ENCODE measurements around the gene OPCML.
A peak's percentile ranks its signal among the peaks of the same experiment; 100 is the strongest.

Gene OPCML

DNA sequence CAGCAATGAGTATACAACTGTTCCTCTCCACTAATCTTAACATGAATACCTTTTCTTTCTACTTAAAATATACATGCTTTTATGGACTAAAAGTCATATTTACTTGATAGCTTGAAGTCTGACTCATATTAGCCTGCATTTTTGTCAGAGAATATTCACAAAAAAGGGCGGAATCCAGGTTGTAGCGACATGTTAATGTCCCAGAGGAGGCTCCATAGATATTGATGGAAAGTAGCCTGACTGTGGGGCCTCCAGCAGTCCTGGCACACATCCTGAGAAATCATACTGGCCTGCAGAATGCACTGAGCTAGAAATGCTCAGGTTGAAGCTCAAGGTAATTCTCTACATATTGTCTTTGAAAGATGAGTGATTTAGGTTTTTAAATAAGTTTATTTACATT lies 1110.7 kb downstream of the OPCML start:
- no peak for TF ChIP-seq ZFX (IDR thresholded peaks at IDR 0.05; ENCODE audit: borderline replicate concordance)
- no peak for TF ChIP-seq CTCF (IDR thresholded peaks at IDR 0.05)
- H3K27ac ChIP-seq: no peak overlapping the region

GRCh38 chr11:132414451-132414850 lies 1117.8 kb downstream of the OPCML start:
- TF ChIP-seq ZFX (IDR thresholded peaks at IDR 0.05; ENCODE audit: borderline replicate concordance): no peak
- TF ChIP-seq CTCF (IDR thresholded peaks at IDR 0.05): no peak
- H3K27ac ChIP-seq: no peak overlapping the region

- no peak overlapping the region for H3K27ac ChIP-seq
- TF ChIP-seq CTCF (IDR thresholded peaks at IDR 0.05) (no peak), ZFX (IDR thresholded peaks at IDR 0.05; ENCODE audit: borderline replicate concordance) (no peak)
Measured at GRCh38 chr11:132410383-132410782, 1121.9 kb downstream of the OPCML start.

DNA sequence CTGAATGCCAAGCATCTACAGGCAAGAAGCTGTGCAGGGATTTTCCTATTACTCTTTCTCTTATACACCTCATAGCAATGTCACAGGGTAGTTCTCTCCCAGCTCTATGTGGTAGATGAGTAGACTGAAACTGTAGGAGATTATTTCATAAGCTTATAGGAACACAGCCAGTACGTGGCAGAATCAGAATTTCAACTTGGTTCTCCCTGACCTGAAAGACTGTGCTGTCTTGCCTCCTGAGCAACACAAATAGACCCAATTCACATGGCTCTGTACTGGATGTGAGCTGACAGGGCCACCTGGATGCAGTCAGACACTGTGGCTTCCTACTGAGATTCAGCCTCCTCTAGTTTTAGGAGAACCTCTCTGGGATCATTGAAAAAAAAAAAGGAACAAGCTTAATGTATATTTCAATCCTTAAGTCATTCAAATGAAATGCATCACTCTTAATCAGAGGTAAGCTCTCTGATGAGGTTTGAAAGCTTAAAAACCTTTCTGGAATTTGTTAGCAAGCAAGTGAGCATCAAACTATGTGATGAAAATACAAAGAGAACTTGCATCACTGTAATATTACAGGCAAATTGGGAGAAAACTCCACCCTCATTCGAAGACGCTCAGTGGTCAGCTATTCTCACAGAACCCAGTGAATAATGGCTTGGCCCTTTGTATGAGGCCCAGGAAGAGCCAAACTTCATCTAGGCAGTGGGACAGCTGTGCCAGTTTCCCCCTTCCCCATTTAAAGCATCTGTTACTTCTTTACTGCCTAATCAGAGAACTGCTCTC lies 1122.5 kb downstream of the OPCML start:
- TF ChIP-seq ZFX (IDR thresholded peaks at IDR 0.05; ENCODE audit: borderline replicate concordance): no peak
- TF ChIP-seq CTCF (IDR thresholded peaks at IDR 0.05): no peak
- no peak overlapping the region for H3K27ac ChIP-seq

- TF ChIP-seq CTCF (IDR thresholded peaks at IDR 0.05) (no peak), ZFX (IDR thresholded peaks at IDR 0.05; ENCODE audit: borderline replicate concordance) (no peak)
- no peak overlapping the region for H3K27ac ChIP-seq
Measured at GRCh38 chr11:132408877-132409276, 1123.4 kb downstream of the OPCML start.

DNA sequence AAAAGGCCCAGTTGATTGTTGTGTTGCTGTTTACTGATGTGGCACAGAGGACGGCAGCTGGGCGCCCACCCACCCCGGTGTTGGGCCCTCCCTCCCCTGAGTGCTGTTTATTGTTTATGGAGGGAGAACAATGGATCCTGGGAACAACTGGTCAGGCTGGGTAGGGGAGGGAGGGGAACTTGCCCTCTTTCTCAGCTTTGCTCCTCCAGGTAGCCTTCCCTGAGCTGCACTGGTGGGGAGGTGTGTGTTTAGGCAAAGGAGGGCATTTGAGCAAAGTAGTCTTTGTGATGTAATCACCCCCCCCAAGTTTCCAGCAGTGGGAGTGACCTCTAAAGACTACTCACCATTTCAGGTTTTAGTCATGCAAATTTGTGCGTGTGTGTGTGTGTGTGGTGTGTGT lies 1126.6 kb downstream of the OPCML start:
- no peak overlapping the region for H3K27ac ChIP-seq
- TF ChIP-seq ZFX (IDR thresholded peaks at IDR 0.05; ENCODE audit: borderline replicate concordance) (no peak), CTCF (IDR thresholded peaks at IDR 0.05) (no peak)

DNA sequence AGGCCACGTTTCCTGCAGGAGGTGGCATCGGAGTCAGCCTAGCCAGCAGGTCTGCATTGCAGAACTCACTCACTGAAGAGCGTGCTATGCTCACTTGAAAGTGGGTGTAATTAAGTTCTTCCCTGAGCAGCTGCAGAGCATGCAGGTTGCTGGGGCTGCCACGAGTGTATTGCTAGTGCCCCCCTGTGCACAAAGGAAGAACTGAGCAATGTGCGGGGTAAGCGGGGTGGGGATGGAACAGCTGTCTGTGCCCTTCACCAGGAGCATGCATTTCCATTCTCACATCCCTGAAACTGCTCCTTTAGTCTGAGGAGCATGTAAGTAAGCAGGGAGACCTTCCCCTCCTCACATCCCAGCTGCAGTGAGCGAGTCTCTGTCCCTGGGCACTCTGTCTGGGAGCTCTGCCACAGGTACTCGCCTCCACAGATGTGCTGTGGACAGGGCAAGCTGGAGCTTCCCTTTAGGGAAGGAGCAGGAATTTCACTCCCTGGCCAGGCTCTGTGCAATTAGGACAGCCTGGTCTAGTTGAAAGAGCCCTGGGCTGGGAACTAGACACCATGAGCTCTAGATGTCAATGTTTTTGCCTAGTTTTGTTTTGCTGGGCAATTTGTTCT lies 1130.1 kb downstream of the OPCML start:
- no peak for TF ChIP-seq ZFX (IDR thresholded peaks at IDR 0.05; ENCODE audit: borderline replicate concordance)
- TF ChIP-seq CTCF (IDR thresholded peaks at IDR 0.05): peak; percentile 30
- H3K27ac ChIP-seq: no peak overlapping the region
